GM12873 (cell line): ENCODE results near the gene SMAD3.

Experiments
- TF ChIP-seq, protein P1 (sequence below): IDR thresholded peaks from 2 replicates; pipeline ENCODE4 v1.5.1; 2012; ENCODE audit warnings: low read depth, mild to moderate bottlenecking, moderate library complexity, low read length, control low read depth; ENCODE audit not compliant: insufficient read depth; ENCODE audit errors: missing control alignments

The SMAD3 gene

DNA sequence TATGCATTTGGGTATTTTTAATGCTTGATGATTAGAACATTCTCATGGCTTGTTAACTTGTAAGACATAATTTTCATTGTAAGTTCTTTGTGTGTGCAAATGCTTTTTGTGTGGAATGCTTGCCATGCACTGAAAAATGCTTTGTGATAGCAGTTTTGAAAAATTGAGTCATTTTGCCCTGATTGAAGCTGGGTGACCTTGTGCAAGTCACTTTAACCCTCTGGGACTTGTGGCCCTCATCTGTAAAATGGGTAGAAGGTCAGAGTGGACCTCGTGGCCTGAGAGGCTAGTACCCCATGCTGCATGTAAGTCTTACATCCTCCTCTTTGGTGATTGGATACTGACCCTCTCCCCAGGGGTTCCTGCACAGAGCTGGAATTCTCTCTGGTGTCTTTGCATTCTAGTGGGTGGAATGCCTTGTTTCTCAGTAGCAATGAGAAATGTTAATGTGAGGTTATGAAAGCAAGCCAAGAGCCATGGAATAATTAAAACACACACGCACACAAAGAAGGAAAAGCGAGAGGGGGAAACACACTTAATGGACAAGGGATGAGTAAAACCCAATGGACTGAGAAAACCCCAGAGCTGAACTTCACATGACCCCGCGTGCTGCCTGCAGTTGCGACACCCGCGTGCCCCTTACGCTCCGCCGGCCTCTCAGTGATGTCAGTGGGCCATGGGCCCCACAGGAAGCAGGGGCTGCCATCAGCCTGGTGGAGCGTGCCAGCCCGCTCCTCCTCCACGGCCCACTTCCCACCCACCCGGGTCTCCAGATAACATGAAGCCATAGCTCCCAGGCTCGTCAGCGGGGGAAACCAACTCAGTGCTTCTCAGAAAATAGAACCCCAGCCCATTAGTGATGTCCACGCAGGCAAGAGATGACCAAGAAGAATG lies 44.0 kb downstream of the SMAD3 start:
- TF ChIP-seq, protein P1, sequence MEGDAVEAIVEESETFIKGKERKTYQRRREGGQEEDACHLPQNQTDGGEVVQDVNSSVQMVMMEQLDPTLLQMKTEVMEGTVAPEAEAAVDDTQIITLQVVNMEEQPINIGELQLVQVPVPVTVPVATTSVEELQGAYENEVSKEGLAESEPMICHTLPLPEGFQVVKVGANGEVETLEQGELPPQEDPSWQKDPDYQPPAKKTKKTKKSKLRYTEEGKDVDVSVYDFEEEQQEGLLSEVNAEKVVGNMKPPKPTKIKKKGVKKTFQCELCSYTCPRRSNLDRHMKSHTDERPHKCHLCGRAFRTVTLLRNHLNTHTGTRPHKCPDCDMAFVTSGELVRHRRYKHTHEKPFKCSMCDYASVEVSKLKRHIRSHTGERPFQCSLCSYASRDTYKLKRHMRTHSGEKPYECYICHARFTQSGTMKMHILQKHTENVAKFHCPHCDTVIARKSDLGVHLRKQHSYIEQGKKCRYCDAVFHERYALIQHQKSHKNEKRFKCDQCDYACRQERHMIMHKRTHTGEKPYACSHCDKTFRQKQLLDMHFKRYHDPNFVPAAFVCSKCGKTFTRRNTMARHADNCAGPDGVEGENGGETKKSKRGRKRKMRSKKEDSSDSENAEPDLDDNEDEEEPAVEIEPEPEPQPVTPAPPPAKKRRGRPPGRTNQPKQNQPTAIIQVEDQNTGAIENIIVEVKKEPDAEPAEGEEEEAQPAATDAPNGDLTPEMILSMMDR: no peak

DNA sequence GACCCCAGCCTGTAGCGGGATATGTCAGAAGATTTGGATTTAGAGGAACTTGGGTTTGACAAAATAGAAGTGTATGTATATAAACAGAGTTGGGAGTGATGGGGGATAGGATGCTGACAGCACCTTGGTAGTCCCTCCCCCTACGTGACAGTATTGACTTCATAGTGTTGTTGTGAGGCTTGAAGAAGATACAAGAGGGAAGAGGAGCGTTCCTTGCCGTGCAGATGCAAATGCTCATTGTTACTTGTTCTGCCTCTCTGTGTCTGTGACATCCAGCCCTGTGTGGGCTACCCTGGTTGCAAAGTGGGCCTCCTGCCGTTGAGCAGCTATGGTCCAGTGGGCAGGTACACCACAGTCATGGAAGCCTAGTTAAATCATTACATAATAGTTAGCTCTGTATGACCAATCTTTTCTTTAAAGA lies 45.0 kb downstream of the SMAD3 start:
- TF ChIP-seq, protein P1: no peak

DNA sequence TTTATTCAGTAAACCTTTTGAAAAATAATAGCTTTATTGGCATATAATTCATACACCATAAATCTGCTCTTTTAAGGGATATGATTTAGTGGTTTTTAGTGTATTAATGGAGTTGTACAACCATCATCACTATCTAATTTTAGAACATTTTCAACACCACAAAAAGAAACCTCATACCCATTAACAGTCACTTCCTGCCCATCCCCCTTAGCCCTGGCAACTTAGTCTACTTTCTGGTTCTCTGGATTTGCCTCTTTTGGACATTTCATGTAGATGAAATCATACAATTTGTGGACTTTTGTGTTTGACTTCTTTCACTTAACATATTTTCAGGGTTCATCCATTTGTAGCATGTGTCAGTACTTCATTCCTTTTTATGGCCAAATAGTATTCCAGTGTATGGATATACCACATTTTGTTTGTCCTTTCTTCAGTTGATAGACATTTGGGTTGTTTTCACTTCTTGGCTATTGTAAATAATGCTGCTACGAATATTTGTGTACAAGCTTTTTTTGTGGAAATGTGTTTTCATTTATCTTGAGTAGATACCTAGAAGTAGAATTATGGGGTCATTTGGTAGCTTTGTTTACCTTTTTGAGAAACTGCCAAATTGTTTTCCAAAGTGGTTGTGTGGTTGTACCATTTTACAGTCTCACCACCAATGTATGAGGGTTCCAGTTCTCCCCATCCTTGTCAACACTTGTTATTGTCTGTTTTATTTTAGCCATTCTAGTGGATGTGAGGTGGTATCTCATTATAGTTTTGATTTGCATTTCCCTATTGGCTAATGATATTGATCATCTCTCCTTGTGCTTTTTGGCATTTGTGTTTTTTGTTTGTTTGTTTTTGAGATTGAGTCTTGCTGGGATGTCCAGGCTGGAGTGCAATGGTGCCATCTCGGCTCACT lies 45.8 kb downstream of the SMAD3 start:
- TF ChIP-seq, protein P1: no peak

DNA sequence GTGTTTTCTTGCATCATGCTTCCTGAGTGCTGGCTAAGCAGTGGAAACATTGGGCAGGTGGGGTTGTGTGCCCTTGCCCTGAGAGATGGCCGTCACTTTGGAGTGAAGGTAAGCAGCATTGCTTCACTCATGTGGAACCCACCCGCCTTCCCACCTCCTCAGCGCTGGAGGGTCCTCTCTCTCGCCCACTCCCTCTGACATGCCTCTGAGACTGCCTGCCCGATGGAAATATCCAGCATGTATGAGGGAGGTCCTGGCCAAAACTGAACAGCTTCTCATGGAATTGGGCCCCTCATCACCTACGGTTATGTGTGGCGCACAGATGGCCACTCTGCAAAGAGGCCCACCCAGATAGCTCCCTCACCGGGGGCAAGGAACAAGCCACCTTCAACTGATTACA lies 48.6 kb downstream of the SMAD3 start:
- TF ChIP-seq, protein P1: no peak

DNA sequence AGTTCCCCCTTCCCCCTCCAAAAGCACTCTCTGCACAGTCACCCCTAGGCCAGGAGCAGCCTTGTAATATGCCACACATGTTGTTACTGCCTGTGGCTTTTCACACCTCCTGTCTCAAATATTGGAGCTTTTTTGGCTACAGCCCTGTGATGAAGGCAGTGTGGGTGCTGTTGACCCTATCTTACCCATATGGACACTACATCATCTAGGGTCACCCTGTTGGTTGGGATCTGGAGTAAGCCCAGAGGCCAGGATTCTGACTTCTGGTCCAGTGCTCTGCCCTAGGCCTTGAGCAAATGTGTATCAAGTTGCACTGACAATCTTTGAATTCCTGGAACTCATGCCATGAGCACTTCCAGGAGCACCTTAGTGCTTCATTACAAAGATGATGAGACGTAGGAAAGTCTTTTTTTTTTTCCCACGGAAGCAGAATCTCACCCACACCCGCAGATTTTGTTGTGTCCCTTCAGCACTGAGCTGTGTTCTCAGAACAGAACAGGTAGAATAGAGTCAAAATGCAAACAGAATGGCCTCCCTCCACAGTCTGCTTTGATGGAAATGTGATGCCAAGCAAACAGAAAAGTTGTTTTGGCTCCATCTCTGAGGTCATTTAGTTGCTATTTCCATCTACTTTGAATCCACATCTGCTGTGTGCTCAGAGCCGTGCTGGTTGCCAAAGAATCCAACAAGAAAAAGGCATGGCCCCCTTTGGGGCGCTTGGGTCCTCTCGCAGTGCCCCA lies 49.6 kb downstream of the SMAD3 start:
- TF ChIP-seq, protein P1: no peak

DNA sequence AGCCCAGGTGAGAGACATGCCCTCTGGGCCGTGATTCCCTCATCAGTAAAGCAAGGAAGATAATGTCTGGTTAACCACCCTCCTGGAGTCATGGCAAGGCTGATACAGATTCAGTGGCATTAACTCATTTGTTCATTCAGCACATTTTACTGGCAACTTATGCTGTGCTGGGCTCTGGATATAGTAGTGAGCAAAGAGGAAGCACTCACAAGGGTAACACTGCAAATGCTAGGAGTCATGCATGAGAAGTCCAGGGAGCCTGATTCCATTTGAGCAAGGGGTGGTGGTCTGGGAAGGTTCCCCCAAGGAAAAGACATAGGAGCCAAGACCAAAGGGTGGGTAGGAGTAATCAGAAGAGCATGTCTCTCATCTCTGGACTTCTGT lies 50.2 kb downstream of the SMAD3 start:
- TF ChIP-seq, protein P1: no peak

DNA sequence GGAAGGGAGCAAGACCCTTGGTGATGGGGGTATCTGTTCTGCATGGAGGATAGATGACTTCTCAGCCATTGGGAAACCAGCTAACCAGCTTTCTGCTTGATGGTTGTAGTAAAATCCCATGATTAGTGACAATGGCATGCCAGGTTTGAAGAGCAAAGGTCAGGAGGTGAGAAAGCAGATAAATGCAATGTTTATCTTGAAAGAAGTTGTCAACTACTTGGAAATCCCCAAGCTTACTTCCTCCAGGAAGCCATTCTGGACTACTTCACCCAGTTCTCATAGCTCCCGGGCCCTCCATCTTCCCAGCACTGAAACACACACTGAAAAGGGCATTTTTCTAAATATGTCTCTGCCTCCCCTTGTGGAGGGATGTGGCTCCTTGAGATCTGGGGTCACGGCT lies 51.3 kb downstream of the SMAD3 start:
- TF ChIP-seq, protein P1: no peak
